HepG2 (cell line): ENCODE measurements around the gene LRRC8E. TPM values are rescaled to one million over a fixed set of nuclear protein-coding genes. Genes with fewer than 3 reads are reported as not detected.

Experiments used
- ATF1 ChIP-seq: IDR thresholded peaks from 2 replicates; pipeline ENCODE4 v1.6.1; 2016; ENCODE audit warnings: mild to moderate bottlenecking, control low read depth
- GTF2F1 ChIP-seq: fragments of 150-350 bp; IDR thresholded peaks from 2 replicates; pipeline ENCODE4 v1.6.1; 2014; ENCODE audit warnings: low read length
- HOXA3 ChIP-seq: sonication (generic); formaldehyde crosslinking; IDR thresholded peaks from 2 replicates; pipeline ENCODE4 v1.5.0; 2020; ENCODE audit warnings: missing genetic modification reagents
- HOXA5 ChIP-seq: sonication (generic); formaldehyde crosslinking; IDR thresholded peaks from 2 replicates; pipeline ENCODE4 v1.4.0; 2020; ENCODE audit warnings: missing genetic modification reagents
- PCBP1 ChIP-seq: fragments of 200-400 bp; formaldehyde crosslinking; IDR thresholded peaks from 2 replicates; pipeline ENCODE4 v1.6.1; 2017; ENCODE audit warnings: mild to moderate bottlenecking, low read depth, low read length, borderline replicate concordance
- PRMT3 ChIP-seq: sonication (generic); formaldehyde crosslinking; IDR thresholded peaks from 2 replicates; pipeline ENCODE4 v1.8.1; 2022; ENCODE audit warnings: low read depth, mild to moderate bottlenecking, moderate library complexity, missing genetic modification reagents, borderline replicate concordance
- RBFOX2 ChIP-seq: fragments of 200-400 bp; formaldehyde crosslinking; IDR thresholded peaks from 2 replicates; pipeline ENCODE4 v1.6.1; 2017; ENCODE audit warnings: low read depth, mild to moderate bottlenecking, low read length
- REXO4 ChIP-seq: sonication (generic); formaldehyde crosslinking; IDR thresholded peaks from 2 replicates; pipeline ENCODE4 v1.8.0; 2022; ENCODE audit warnings: missing genetic modification reagents, mild to moderate bottlenecking, borderline replicate concordance
- RXRB ChIP-seq: IDR thresholded peaks from 2 replicates; pipeline ENCODE4 v1.6.1; 2016; ENCODE audit warnings: borderline replicate concordance, missing genetic modification reagents, missing compliant biosample characterization
- TOE1 ChIP-seq: sonication (generic); formaldehyde crosslinking; IDR thresholded peaks from 2 replicates; pipeline ENCODE4 v1.4.0; 2020; ENCODE audit warnings: mild to moderate bottlenecking, missing genetic modification reagents
- YY1 ChIP-seq: IDR thresholded peaks from 2 replicates; pipeline ENCODE4 v1.6.1; 2011; ENCODE audit warnings: low read length, low read depth, moderate library complexity, mild to moderate bottlenecking; ENCODE audit not compliant: insufficient read depth, insufficient replicate concordance
- ZHX1 ChIP-seq: sonication (generic); formaldehyde crosslinking; IDR thresholded peaks from 2 replicates; pipeline ENCODE4 v1.8.1; 2022; ENCODE audit warnings: low read depth, mild to moderate bottlenecking, missing genetic modification reagents
- ZNF234 ChIP-seq: sonication (generic); formaldehyde crosslinking; conservative IDR thresholded peaks from 2 replicates; pipeline ENCODE4 v1.5.1; 2020; ENCODE audit warnings: mild to moderate bottlenecking, missing genetic modification reagents
- ZNF251 ChIP-seq: sonication (generic); formaldehyde crosslinking; IDR thresholded peaks from 2 replicates; pipeline ENCODE4 v1.9.0; 2021; ENCODE audit warnings: mild to moderate bottlenecking, missing genetic modification reagents
- ZNF335 ChIP-seq: sonication (generic); formaldehyde crosslinking; IDR thresholded peaks from 2 replicates; pipeline ENCODE4 v1.4.0; 2020; ENCODE audit warnings: missing genetic modification reagents
- ZNF549 ChIP-seq: sonication (generic); formaldehyde crosslinking; IDR thresholded peaks from 2 replicates; pipeline ENCODE4 v1.5.0; 2020; ENCODE audit warnings: missing genetic modification reagents
- ZNF570 ChIP-seq: sonication (generic); formaldehyde crosslinking; IDR thresholded peaks from 2 replicates; pipeline ENCODE4 v1.4.0; 2020; ENCODE audit warnings: mild to moderate bottlenecking, missing genetic modification reagents, borderline replicate concordance
- ZNF614 ChIP-seq: IDR thresholded peaks from 2 replicates; pipeline ENCODE4 v1.6.1; 2018; ENCODE audit warnings: missing biosample characterization, missing genetic modification reagents, inconsistent platforms, borderline replicate concordance
- ZNF644 ChIP-seq: IDR thresholded peaks from 2 replicates; pipeline ENCODE4 v1.6.1; 2016; ENCODE audit warnings: low read depth
- ZSCAN22 ChIP-seq: sonication (generic); formaldehyde crosslinking; IDR thresholded peaks from 2 replicates; pipeline ENCODE4 v1.4.0; 2020; ENCODE audit warnings: mild to moderate bottlenecking, missing genetic modification reagents
- polyA plus RNA-seq, 8 experiments: library from polyadenylated mRNA; depleted of rRNA in 3 of 8; stranded (reverse) in 7 of 8; unstranded in 1 of 8; fragments of >200 nt; fragmentation: Illumina TruSeq in 4 of 8; extraction: Trizol in 4 of 8; gene quantifications; 2 replicates each; pipeline versions ENCODE4 v1.2.1 to v1.2.3, GENCODE V29; 2011 to 2016; ENCODE audit warnings: low read depth in 4 of 8, missing spikeins in 1 of 8, mixed read lengths in 1 of 8; ENCODE audit not compliant: insufficient read depth in 1 of 8
- total RNA-seq, 5 experiments: library from RNA; depleted of rRNA; stranded (reverse); fragments of >200 nt; fragmentation: Illumina TruSeq; extraction: Trizol; gene quantifications; 2 replicates each; pipeline ENCODE4 v1.2.3, GENCODE V29; 2016; ENCODE audit warnings: low read depth in 1 of 5
- TF ChIP-seq, protein P1 (sequence below): IDR thresholded peaks from 2 replicates; pipeline ENCODE4 v1.4.0; 2020; ENCODE audit warnings: mild to moderate bottlenecking, missing genetic modification reagents
- TF ChIP-seq, protein P2 (sequence below): sonication (generic); formaldehyde crosslinking; IDR thresholded peaks from 2 replicates; pipeline ENCODE4 v1.5.0; 2020; ENCODE audit warnings: missing genetic modification reagents, mild to moderate bottlenecking, borderline replicate concordance
- TF ChIP-seq, protein P3 (sequence below): sonication (generic); IDR thresholded peaks from 2 replicates; pipeline ENCODE4 v1.6.1; 2016; ENCODE audit warnings: low read depth, borderline replicate concordance

Gene LRRC8E
- total and polyA plus RNA-seq, 2 of the 13 experiments (the other 11 are each of a cell fraction or from before 2014, with no cell fraction given): 8.0 to 10.3 TPM

DNA sequence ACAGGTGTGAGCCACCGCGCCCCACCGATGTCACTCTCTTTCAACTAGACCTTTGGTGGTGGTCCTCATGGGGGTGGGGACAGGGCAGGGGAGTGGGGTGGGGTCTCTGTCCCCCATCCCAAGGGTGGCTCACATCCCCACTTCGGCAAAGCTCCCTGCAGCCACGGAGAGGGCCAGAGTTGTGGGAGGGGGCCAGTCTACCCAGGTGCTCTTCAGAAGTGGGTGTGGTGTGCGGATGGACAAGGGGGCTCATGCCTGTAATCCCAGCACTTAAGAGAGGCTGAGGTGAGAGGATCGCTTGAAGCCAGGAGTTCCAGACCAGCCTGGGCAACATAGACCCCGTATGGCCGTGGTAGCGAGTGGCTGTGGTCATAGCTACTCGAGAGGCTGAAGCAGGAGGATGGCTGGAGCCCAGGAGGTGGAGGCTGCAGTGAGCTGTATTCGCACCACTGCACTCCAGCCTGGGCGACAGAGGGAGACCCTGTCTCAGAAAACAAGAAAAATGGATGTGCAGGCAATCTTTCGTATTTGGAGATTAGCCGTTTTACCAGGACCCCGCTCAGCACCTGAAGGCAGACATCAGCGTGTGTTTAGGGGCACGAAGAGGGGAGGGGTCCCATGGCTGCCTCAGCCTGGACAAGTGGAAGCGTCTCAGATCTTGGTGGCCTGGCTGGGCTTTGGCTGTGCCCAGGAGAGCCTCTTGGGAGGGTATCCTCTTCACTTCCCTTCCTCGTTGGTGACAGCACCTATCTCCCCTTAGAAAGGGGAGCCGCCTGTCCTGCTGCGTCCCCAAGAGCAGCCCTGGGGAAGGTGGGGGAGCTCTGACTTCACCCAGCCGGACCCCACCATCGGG is 27.2 kb downstream of the LRRC8E start (continued):
- TF ChIP-seq, protein P1, sequence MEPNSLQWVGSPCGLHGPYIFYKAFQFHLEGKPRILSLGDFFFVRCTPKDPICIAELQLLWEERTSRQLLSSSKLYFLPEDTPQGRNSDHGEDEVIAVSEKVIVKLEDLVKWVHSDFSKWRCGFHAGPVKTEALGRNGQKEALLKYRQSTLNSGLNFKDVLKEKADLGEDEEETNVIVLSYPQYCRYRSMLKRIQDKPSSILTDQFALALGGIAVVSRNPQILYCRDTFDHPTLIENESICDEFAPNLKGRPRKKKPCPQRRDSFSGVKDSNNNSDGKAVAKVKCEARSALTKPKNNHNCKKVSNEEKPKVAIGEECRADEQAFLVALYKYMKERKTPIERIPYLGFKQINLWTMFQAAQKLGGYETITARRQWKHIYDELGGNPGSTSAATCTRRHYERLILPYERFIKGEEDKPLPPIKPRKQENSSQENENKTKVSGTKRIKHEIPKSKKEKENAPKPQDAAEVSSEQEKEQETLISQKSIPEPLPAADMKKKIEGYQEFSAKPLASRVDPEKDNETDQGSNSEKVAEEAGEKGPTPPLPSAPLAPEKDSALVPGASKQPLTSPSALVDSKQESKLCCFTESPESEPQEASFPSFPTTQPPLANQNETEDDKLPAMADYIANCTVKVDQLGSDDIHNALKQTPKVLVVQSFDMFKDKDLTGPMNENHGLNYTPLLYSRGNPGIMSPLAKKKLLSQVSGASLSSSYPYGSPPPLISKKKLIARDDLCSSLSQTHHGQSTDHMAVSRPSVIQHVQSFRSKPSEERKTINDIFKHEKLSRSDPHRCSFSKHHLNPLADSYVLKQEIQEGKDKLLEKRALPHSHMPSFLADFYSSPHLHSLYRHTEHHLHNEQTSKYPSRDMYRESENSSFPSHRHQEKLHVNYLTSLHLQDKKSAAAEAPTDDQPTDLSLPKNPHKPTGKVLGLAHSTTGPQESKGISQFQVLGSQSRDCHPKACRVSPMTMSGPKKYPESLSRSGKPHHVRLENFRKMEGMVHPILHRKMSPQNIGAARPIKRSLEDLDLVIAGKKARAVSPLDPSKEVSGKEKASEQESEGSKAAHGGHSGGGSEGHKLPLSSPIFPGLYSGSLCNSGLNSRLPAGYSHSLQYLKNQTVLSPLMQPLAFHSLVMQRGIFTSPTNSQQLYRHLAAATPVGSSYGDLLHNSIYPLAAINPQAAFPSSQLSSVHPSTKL: no peak
- TF ChIP-seq, protein P2, sequence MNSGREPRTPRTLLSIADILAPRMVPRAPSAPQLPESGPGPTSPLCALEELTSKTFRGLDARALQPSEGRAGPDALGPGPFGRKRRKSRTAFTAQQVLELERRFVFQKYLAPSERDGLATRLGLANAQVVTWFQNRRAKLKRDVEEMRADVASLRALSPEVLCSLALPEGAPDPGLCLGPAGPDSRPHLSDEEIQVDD (CRISPR knock-in tag): no peak
- TF ChIP-seq RXRB (no peak), ZNF549 (no peak), ATF1 (CRISPR knock-in tag) (no peak), ZNF644 (no peak), TOE1 (no peak), ZNF614 (CRISPR knock-in tag) (no peak), REXO4 (CRISPR knock-in tag) (no peak), PRMT3 (no peak), ZSCAN22 (CRISPR knock-in tag) (no peak), ZNF251 (CRISPR knock-in tag) (no peak), GTF2F1 (no peak), ZNF570 (CRISPR knock-in tag) (no peak), YY1 (no peak), ZNF234 (CRISPR knock-in tag) (no peak), ZHX1 (CRISPR knock-in tag) (no peak), RBFOX2 (no peak), HOXA3 (CRISPR knock-in tag) (no peak), ZNF335 (CRISPR knock-in tag) (no peak), PCBP1 (0 out of 2 replicates have a peak, but pooled peaks have one; percentile 11), HOXA5 (CRISPR knock-in tag) (no peak)
- TF ChIP-seq, protein P3, sequence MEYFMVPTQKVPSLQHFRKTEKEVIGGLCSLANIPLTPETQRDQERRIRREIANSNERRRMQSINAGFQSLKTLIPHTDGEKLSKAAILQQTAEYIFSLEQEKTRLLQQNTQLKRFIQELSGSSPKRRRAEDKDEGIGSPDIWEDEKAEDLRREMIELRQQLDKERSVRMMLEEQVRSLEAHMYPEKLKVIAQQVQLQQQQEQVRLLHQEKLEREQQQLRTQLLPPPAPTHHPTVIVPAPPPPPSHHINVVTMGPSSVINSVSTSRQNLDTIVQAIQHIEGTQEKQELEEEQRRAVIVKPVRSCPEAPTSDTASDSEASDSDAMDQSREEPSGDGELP: no peak
